ENCODE measurements around the gene ZNF30. TPM values are rescaled to one million over a fixed set of nuclear protein-coding genes. Genes with fewer than 3 reads are reported as not detected.

ZNF30 gene
- total RNA-seq, 1 donor from 2014 or later = 7.7 TPM

GRCh38 chr19:34974646-34975045, 47.9 kb downstream of the ZNF30 start:
- Mint-ChIP-seq H3K4me1 (ENCODE audit: low read depth) (peaks cover 10% of the 10 kb centered on the region), H3K27me3 (peaks cover 3% of the 10 kb centered on the region), H3K4me3 (ENCODE audit: low read depth) (no peak overlapping the region), H3K9me3 (ENCODE audit: low read depth) (peaks cover 9% of the 10 kb centered on the region), H3K27ac (no peak overlapping the region), H3K36me3 (ENCODE audit: insufficient read depth) (no peaks in the 10 kb centered on the region)
- TF ChIP-seq, protein P1, sequence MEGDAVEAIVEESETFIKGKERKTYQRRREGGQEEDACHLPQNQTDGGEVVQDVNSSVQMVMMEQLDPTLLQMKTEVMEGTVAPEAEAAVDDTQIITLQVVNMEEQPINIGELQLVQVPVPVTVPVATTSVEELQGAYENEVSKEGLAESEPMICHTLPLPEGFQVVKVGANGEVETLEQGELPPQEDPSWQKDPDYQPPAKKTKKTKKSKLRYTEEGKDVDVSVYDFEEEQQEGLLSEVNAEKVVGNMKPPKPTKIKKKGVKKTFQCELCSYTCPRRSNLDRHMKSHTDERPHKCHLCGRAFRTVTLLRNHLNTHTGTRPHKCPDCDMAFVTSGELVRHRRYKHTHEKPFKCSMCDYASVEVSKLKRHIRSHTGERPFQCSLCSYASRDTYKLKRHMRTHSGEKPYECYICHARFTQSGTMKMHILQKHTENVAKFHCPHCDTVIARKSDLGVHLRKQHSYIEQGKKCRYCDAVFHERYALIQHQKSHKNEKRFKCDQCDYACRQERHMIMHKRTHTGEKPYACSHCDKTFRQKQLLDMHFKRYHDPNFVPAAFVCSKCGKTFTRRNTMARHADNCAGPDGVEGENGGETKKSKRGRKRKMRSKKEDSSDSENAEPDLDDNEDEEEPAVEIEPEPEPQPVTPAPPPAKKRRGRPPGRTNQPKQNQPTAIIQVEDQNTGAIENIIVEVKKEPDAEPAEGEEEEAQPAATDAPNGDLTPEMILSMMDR (IDR thresholded peaks at IDR 0.05; ENCODE audit: unreplicated experiment) = no peak
- no peak for DNase-seq (ENCODE audit: low spot score, unreplicated experiment)

DNA sequence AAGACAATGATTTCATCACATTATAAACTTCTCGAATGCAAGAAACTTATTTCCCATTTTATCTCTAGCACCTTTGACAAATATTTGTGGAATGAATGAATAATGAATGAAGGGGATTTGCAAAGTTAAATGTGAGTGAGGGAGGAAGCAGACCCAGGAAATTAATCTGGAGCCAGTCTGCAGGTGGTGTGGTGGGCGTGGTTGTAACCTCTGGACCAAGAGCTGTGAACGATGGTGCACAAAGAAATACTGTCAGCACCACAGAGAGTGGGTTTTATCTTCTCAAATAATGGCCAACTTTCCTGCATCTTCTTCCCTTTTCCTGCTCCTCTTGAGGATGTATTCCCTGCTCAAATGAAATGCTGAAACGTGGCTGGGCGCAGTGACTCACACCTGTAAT, 48.4 kb downstream of the ZNF30 start:
- DNase-seq (ENCODE audit: low spot score, unreplicated experiment) = no peak
- H3K4me1 Mint-ChIP-seq (ENCODE audit: low read depth) = peaks cover 10% of the 10 kb centered on the region
- TF ChIP-seq, protein P1 (IDR thresholded peaks at IDR 0.05; ENCODE audit: unreplicated experiment) = no peak
- H3K36me3 Mint-ChIP-seq (ENCODE audit: insufficient read depth) = no peaks in the 10 kb centered on the region
- H3K27me3 Mint-ChIP-seq = peaks cover 3% of the 10 kb centered on the region
- H3K9me3 Mint-ChIP-seq (ENCODE audit: low read depth) = peaks cover 6% of the 10 kb centered on the region
- H3K4me3 Mint-ChIP-seq (ENCODE audit: low read depth) = no peak overlapping the region
- H3K27ac Mint-ChIP-seq = no peak overlapping the region

DNA sequence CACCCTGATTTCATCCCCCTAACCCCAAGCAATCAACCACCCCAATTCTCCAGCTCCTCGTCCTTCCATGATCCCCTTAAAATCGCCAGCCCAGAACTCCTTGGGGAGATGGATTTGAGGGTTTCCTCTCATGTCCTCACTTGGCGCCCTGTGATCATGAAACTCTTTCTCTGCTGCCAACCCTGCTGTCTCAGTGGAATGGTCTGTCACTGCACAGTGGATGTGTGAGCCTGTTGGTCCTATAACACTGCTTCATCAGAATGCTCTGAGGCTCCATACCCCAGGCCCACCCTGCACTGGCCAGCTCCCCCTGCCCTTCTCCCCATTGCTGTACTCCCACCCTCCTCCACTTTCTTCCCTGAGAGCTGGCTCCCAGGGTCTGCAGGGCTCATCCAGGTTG, 49.9 kb downstream of the ZNF30 start:
- TF ChIP-seq, protein P1 (IDR thresholded peaks at IDR 0.05; ENCODE audit: unreplicated experiment) = no peak
- Mint-ChIP-seq H3K27ac (no peak overlapping the region), H3K4me1 (ENCODE audit: low read depth) (peaks cover 10% of the 10 kb centered on the region), H3K27me3 (peaks cover 3% of the 10 kb centered on the region), H3K9me3 (ENCODE audit: low read depth) (peaks cover 6% of the 10 kb centered on the region), H3K4me3 (ENCODE audit: low read depth) (no peak overlapping the region), H3K36me3 (ENCODE audit: insufficient read depth) (no peaks in the 10 kb centered on the region)
- no peak for DNase-seq (ENCODE audit: low spot score, unreplicated experiment)

GRCh38 chr19:34979819-34980640, 53.3 kb downstream of the ZNF30 start:
- Mint-ChIP-seq H3K9me3 (ENCODE audit: low read depth) (peaks cover 6% of the 10 kb centered on the region), H3K27me3 (peaks cover 3% of the 10 kb centered on the region), H3K27ac (no peak overlapping the region), H3K4me1 (ENCODE audit: low read depth) (no peaks in the 10 kb centered on the region), H3K4me3 (ENCODE audit: low read depth) (no peak overlapping the region), H3K36me3 (ENCODE audit: insufficient read depth) (no peaks in the 10 kb centered on the region)
- no peak for DNase-seq (ENCODE audit: low spot score, unreplicated experiment)
- TF ChIP-seq, protein P1 (IDR thresholded peaks at IDR 0.05; ENCODE audit: unreplicated experiment) = no peak

DNA sequence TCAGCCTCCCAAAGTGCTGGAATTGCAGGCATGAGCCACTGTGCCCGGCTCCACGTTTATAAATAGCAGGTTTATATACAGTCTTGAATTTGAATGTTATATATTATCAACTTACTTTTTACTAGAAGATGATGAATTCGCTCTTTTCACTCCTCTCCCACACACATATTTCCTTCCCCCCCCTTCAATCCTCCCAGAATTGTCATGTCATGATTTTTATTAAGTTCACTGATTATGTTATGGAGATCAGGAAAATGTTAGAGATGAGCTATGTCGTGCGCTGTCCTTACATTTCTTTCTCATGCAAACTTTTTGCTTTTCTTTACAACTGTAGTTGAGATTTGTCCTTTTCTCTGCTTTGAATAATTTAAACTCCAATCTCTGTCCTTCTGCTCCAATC, 55.6 kb downstream of the ZNF30 start:
- Mint-ChIP-seq H3K4me3 (ENCODE audit: low read depth) (no peak overlapping the region), H3K36me3 (ENCODE audit: insufficient read depth) (no peaks in the 10 kb centered on the region), H3K27ac (no peak overlapping the region), H3K9me3 (ENCODE audit: low read depth) (no peaks in the 10 kb centered on the region), H3K27me3 (peaks cover 3% of the 10 kb centered on the region), H3K4me1 (ENCODE audit: low read depth) (no peaks in the 10 kb centered on the region)
- TF ChIP-seq, protein P1 (IDR thresholded peaks at IDR 0.05; ENCODE audit: unreplicated experiment) = no peak
- no peak for DNase-seq (ENCODE audit: low spot score, unreplicated experiment)

Data from progenitor cell of endocrine pancreas (in vitro differentiated cells).